HS-27A (cell line): ENCODE data around the gene SSH3.

Experiments
- DNase-seq: peaks from one replicate; pipeline ENCODE4 v3.0.0-alpha.2; 2012; ENCODE audit warnings: low read depth, missing footprints

Gene SSH3

GRCh38 chr11:67268081-67268961 is 35.0 kb upstream of the SSH3 start:
- DNase-seq, result no peak

GRCh38 chr11:67268962-67269268 is 34.4 kb upstream of the SSH3 start:
- no peak for DNase-seq

GRCh38 chr11:67269401-67270255 is 33.7 kb upstream of the SSH3 start:
- DNase-seq, result no peak

GRCh38 chr11:67270256-67271204 is 32.8 kb upstream of the SSH3 start:
- DNase-seq, result no peak

- DNase-seq, result no peak
These were observed 32.2 kb upstream of the SSH3 start for GRCh38 chr11:67271205-67271540.

GRCh38 chr11:67271541-67272284 is 31.6 kb upstream of the SSH3 start:
- DNase-seq, result no peak

GRCh38 chr11:67272327-67273259 is 30.7 kb upstream of the SSH3 start:
- no peak for DNase-seq

GRCh38 chr11:67273260-67273990 is 29.9 kb upstream of the SSH3 start:
- no peak for DNase-seq

GRCh38 chr11:67274768-67275605 is 28.3 kb upstream of the SSH3 start:
- no peak for DNase-seq

GRCh38 chr11:67275606-67276409 is 27.5 kb upstream of the SSH3 start:
- no peak for DNase-seq

- no peak for DNase-seq
These were observed 26.5 kb upstream of the SSH3 start for GRCh38 chr11:67276781-67277230.

GRCh38 chr11:67277231-67277961 is 25.9 kb upstream of the SSH3 start:
- no peak for DNase-seq

GRCh38 chr11:67278135-67278938 is 25.0 kb upstream of the SSH3 start:
- no peak for DNase-seq

- DNase-seq, result no peak
These were observed 24.3 kb upstream of the SSH3 start for GRCh38 chr11:67278939-67279588.

GRCh38 chr11:67279589-67280340 is 23.6 kb upstream of the SSH3 start:
- DNase-seq, result no peak
